HG02642 (cell line): ENCODE measurements around the gene PNKD.

Source experiments
- ATAC-seq: cut with Tn5 transposase; IDR thresholded peaks from one replicate; pipeline ENCODE4 v1.9.1; 2021; ENCODE audit warnings: mild to moderate bottlenecking; ENCODE audit not compliant: unreplicated experiment, poor library complexity

Gene PNKD

GRCh38 chr2:218269900-218270720 lies at the start of gene PNKD, which contains the start of gene AAMP:
Gene PNKD, plus strand, starts transcription at chr2:218270519. Its CDS starts 17 bp downstream, at chr2:218270536.
Gene AAMP, minus strand, starts transcription at chr2:218270137. Its CDS starts 51 bp downstream, at chr2:218270086.
- peak; percentile 90 for ATAC-seq

GRCh38 chr2:218221000-218221399 lies 49.3 kb upstream of the PNKD start:
- ATAC-seq, result no peak

- no peak for ATAC-seq
Measured at GRCh38 chr2:218223046-218223445, 47.3 kb upstream of the PNKD start.

- no peak for ATAC-seq
Measured at GRCh38 chr2:218224186-218224585, 46.1 kb upstream of the PNKD start.

GRCh38 chr2:218226903-218227302 lies 43.4 kb upstream of the PNKD start:
- ATAC-seq, result no peak

GRCh38 chr2:218228366-218229090 lies 41.8 kb upstream of the PNKD start:
- ATAC-seq, result no peak

GRCh38 chr2:218229239-218229638 lies 41.1 kb upstream of the PNKD start:
- peak; percentile 83 for ATAC-seq

GRCh38 chr2:218229851-218230250 lies 40.5 kb upstream of the PNKD start:
- no peak for ATAC-seq

- ATAC-seq, result peak; percentile 66
Measured at GRCh38 chr2:218230882-218231281, 39.4 kb upstream of the PNKD start.

GRCh38 chr2:218233543-218233942 lies 36.8 kb upstream of the PNKD start:
- ATAC-seq, result no peak

- no peak for ATAC-seq
Measured at GRCh38 chr2:218234521-218234920, 35.8 kb upstream of the PNKD start.

- ATAC-seq, result no peak
Measured at GRCh38 chr2:218235017-218235416, 35.3 kb upstream of the PNKD start.

GRCh38 chr2:218236829-218237228 lies 33.5 kb upstream of the PNKD start:
- ATAC-seq, result no peak

GRCh38 chr2:218238887-218239286 lies 31.4 kb upstream of the PNKD start:
- ATAC-seq, result no peak

GRCh38 chr2:218244204-218244603 lies 26.1 kb upstream of the PNKD start:
- no peak for ATAC-seq

GRCh38 chr2:218244665-218245064 lies 25.7 kb upstream of the PNKD start:
- ATAC-seq, result no peak

- no peak for ATAC-seq
Measured at GRCh38 chr2:218245214-218245613, 25.1 kb upstream of the PNKD start.

GRCh38 chr2:218249691-218250090 lies 20.6 kb upstream of the PNKD start:
- ATAC-seq, result no peak

- no peak for ATAC-seq
Measured at GRCh38 chr2:218252509-218253231, 17.6 kb upstream of the PNKD start.

- no peak for ATAC-seq
Measured at GRCh38 chr2:218253232-218253625, 17.1 kb upstream of the PNKD start.

GRCh38 chr2:218255446-218255845 lies 14.9 kb upstream of the PNKD start:
- ATAC-seq, result no peak
